Neural crest cell (in vitro differentiated cells): Measurements from ENCODE around the gene SURF1. TPM values are rescaled to one million over a fixed set of nuclear protein-coding genes. Genes with fewer than 3 reads are reported as not detected.
A peak's percentile ranks its signal among the peaks of the same experiment; 100 is the strongest.

Source experiments
- DNase-seq: peaks from one replicate; pipeline ENCODE4 v3.0.0; 2021; ENCODE audit warnings: low read depth, mixed read lengths, low spot score
- H3K27ac Mint-ChIP-seq: one replicate; pipeline ENCODE4 v1.8.0; 2021; ENCODE audit warnings: mild to moderate bottlenecking, mixed read lengths; ENCODE audit not compliant: unreplicated experiment
- H3K27me3 Mint-ChIP-seq: 2 replicates; pipeline ENCODE4 v1.8.0; 2021; ENCODE audit warnings: low read depth, mild to moderate bottlenecking, mixed read lengths
- H3K36me3 Mint-ChIP-seq: 2 replicates; pipeline ENCODE4 v1.8.0; 2021; ENCODE audit warnings: low read depth, mild to moderate bottlenecking, mixed read lengths
- H3K4me1 Mint-ChIP-seq: 2 replicates; pipeline ENCODE4 v1.8.0; 2021; ENCODE audit warnings: mixed read lengths
- H3K4me3 Mint-ChIP-seq: one replicate; pipeline ENCODE4 v1.8.0; 2021; ENCODE audit warnings: mild to moderate bottlenecking, mixed read lengths
- H3K9me3 Mint-ChIP-seq: 2 replicates; pipeline ENCODE4 v1.8.0; 2021; ENCODE audit warnings: mixed read lengths
- CTCF ChIP-seq: fragments of 200-600 bp; sonication (generic); conservative IDR thresholded peaks from 2 replicates; pipeline ENCODE4 v1.5.0; 2021; ENCODE audit warnings: antibody characterized with exemption, mild to moderate bottlenecking
- total RNA-seq: library from RNA; stranded (reverse); gene quantifications from 2 replicates; pipeline ENCODE4 v1.2.1, GENCODE V29; 2021

SURF1 gene
- total RNA-seq, 1 donor from 2014 or later, result 32.1 TPM

- Mint-ChIP-seq H3K4me3 (peak within 1 kb of the TSS; percentile 94), H3K27me3 (no peaks in the 10 kb centered on the region), H3K9me3 (no peaks in the 10 kb centered on the region), H3K36me3 (no peaks in the 10 kb centered on the region), H3K4me1 (peaks cover 43% of the 10 kb centered on the region), H3K27ac (peak within 1 kb of the TSS; percentile 97)
- DNase-seq, result peak; percentile 95
- no peak for TF ChIP-seq CTCF
Observed at GRCh38 chr9:133375724-133376654, 19.7 kb upstream of the SURF1 start, which contains the start of the genes STKLD1 and SURF4. Gene STKLD1, plus strand, starts transcription at chr9:133376366. Its CDS starts 108 bp downstream, at chr9:133376474. Gene SURF4, minus strand, starts transcription at chr9:133376060. Its CDS starts 91 bp downstream, at chr9:133375969.

GRCh38 chr9:133375116-133375723, 18.9 kb upstream of the SURF1 start:
- no peak for DNase-seq
- Mint-ChIP-seq H3K4me3 (peak overlapping the region; percentile 94), H3K36me3 (peaks cover 2% of the 10 kb centered on the region), H3K4me1 (peaks cover 47% of the 10 kb centered on the region), H3K27ac (peak overlapping the region; percentile 97), H3K9me3 (no peaks in the 10 kb centered on the region), H3K27me3 (no peaks in the 10 kb centered on the region)
- TF ChIP-seq CTCF, result no peak

GRCh38 chr9:133374612-133375115, 18.4 kb upstream of the SURF1 start:
- Mint-ChIP-seq H3K4me3 (peak overlapping the region; percentile 94), H3K27ac (peak overlapping the region; percentile 97), H3K4me1 (peaks cover 47% of the 10 kb centered on the region), H3K9me3 (no peaks in the 10 kb centered on the region), H3K36me3 (peaks cover 3% of the 10 kb centered on the region), H3K27me3 (no peaks in the 10 kb centered on the region)
- DNase-seq, result no peak
- TF ChIP-seq CTCF, result no peak

- Mint-ChIP-seq H3K4me1 (peaks cover 26% of the 10 kb centered on the region), H3K4me3 (peak overlapping the region; percentile 63), H3K36me3 (peaks cover 3% of the 10 kb centered on the region), H3K27ac (no peak overlapping the region), H3K9me3 (no peaks in the 10 kb centered on the region), H3K27me3 (no peaks in the 10 kb centered on the region)
- no peak for DNase-seq
- TF ChIP-seq CTCF, result no peak
Observed at GRCh38 chr9:133372144-133372543, 15.9 kb upstream of the SURF1 start.

- peaks cover 3% of the 10 kb centered on the region for H3K36me3 Mint-ChIP-seq
- peaks cover 21% of the 10 kb centered on the region for H3K4me1 Mint-ChIP-seq
- peak overlapping the region; percentile 35 for H3K4me3 Mint-ChIP-seq
- no peak overlapping the region for H3K27ac Mint-ChIP-seq
- DNase-seq, result no peak
- no peaks in the 10 kb centered on the region for H3K9me3 Mint-ChIP-seq
- TF ChIP-seq CTCF, result no peak
- no peaks in the 10 kb centered on the region for H3K27me3 Mint-ChIP-seq
Observed at GRCh38 chr9:133371261-133371711, 15.0 kb upstream of the SURF1 start.
